GM21381 (cell line): ENCODE results near the gene SLC5A12.
A peak's percentile ranks its signal among the peaks of the same experiment; 100 is the strongest.
"Not testable (repeated sequence)": the region's sequence is repeated elsewhere in the genome, so short reads cannot be mapped to it uniquely, and the experiment has no call there.

Experiments
- ATAC-seq: cut with Tn5 transposase; IDR thresholded peaks from one replicate; pipeline ENCODE4 v1.9.1; 2021; ENCODE audit warnings: mild to moderate bottlenecking, moderate library complexity; ENCODE audit not compliant: unreplicated experiment

SLC5A12 gene

DNA sequence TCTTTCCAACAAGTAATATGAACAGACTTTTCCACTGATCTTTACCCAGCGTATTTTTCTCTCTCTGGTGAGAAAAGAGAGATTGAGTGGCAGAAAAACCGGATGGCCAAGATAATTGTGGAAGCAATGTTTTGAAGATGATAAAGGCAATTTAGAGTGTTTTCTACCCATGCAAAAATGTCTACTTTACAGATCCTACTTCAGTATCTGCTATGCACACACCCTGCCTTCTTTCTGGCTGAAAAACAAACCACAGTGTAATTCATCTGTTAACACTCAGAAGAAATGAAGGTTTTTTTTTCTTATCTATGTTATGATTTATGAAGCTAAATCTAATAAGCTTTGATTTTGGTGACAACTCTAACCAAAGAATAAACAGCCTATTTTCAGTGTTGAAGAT lies 56.8 kb downstream of the SLC5A12 start:
- no peak for ATAC-seq

DNA sequence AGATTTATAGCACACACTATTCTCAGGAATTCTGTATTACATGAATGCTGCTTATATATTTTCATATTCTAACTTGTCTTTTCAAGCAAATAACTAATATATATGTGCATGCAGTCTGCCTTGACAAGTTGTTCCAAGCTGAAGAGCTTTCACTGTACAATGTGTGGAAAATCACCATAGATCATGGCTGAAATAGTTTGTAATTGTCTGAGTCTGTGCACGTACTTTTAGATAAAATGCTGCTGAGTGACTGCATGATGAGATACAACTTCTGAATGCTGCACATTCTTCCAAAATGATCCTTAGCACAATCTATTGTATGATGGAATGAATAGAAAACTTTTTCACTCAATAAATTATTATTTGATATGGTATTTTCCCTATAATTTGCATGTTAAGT lies 58.9 kb downstream of the SLC5A12 start:
- ATAC-seq, result no peak

DNA sequence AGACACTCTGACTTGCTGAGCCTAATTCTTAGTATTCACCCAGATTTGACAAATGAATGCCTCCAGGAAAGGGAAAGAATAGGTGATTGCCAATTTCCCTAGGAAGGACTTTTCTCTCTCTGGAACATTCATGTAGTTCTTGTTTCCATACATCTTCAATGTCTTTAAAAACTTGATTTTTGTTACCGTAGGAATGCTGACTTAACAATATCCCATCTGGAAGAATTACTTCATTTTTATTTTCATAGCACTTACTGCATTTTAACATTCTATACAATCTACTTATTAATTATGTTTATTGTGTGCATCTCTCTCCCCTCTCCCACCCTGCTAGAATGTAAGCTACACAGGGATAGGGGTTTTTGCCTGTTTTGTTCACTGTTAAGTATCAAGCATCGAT lies 66.6 kb downstream of the SLC5A12 start:
- ATAC-seq, result no peak

DNA sequence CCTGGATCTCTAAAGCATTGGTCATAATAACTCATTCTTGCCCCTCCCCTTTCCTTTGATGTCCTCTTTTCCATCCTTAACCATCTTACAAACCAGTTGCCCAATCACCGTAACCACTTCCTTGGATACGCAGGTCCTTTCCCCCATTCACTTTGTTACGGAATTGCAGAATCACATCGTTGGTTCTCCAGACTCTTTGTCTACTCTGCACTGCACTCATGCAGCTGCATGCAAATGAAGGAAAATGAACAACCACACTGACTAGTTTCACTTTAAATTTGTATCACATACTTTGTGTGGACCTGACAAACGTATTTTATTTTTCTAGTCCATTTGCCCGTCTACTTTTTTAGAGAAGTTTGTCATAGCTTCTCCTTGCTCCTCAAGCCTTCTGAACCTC lies 69.9 kb downstream of the SLC5A12 start:
- no peak for ATAC-seq

DNA sequence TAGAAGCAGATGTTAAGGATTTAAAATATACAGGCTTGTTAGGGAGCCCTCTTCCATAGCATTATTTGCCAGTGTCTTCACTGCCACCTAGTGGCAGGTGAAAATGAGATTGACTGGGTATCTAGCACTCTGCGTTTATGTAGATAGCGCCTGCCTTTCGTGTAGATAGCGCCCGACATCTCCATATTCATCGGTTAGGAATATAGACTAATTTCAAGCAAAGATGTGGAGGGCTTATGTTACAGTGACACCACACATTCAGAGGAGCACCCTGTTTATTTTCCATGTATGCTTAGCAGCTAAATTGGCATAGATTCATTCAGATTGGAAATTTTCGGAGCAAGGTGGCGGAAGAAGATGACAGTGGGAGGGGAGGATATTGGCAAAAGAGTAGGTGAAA lies 72.0 kb downstream of the SLC5A12 start:
- ATAC-seq, result peak; percentile 79

DNA sequence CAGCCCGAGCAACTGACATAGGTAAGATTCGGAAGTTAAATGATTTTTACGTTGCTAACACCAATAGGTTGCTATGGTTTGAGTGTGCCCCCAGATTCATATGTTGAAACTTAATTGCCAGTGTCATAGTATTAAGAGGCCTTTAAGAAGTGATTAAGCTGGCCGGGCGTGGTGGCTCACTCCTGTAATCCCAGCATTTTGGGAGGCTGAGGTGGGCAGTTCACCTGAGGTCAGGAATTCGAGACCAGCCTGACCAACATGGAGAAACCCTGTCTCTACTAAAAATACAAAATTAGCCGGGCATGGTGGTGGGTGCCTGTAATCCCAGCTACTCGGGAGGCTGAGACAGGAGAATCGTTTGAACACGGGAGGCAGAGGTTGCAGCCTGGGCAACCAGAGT lies 78.5 kb downstream of the SLC5A12 start:
- not testable (repeated sequence) for ATAC-seq

DNA sequence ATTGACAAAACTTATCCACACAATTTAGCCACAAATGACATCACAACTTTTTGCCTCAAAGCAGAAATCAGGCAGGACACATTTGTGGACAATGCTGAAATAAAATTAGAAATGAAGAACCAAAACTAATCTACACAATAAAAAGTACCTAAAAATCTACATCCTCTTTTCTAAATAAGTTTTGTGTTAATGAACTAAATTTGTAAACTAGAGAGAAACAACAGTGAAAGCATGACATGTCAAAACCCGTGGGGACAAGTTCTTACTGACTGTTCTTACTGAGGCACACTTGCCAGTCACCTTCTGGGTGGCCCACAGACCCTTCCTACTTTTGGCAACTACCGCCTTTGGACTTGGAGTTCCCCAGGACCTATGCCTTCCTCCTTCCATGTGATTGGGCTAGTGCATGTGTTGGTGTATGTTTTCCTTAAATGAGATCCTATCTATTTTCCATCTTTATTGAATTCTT lies 89.1 kb downstream of the SLC5A12 start:
- ATAC-seq, result no peak

DNA sequence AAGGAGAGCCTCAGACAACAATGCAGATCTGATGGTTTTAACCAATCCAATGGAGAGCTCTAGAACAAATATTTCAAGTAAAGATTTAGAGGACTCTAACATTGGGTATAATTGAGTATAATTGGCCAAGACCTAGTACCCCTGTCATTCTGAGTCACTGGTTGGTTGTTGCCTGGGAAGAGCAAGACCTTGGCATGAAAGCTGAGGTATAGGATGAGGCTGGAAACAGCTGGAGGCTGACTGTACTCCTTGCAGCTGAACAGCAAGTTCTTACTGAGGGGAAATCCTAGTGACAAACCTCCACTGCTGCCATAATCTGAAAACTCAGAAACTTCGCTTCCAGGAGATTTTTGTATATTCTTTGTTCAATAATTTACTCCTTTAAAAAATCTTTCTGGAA lies 95.5 kb downstream of the SLC5A12 start:
- ATAC-seq, result no peak

DNA sequence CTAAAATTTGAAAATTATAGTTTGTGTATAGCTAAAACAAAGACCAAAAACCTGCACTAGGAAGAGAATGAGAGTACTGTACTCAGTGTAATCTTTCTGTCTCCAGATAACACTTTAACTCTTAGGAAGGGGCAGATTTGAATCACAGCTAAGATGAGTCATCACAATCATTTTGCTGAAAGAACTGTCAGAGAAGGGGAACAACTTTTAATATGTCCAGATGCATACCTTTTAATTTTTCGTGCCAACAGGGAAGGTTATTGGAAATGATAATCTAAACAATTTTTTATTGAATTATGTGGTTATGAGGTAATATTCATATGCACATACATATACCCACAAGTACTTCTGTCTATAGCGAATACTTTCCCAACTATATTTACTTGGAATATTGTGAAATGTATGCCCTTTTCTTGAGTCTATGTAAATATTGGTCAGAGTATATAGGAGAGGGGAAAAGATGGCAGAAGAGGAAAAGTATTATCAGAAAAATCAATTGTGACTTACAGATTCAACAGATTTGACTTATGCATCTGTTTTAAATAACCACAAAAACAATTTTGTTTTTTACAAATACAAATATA lies 98.7 kb downstream of the SLC5A12 start:
- ATAC-seq, result no peak

DNA sequence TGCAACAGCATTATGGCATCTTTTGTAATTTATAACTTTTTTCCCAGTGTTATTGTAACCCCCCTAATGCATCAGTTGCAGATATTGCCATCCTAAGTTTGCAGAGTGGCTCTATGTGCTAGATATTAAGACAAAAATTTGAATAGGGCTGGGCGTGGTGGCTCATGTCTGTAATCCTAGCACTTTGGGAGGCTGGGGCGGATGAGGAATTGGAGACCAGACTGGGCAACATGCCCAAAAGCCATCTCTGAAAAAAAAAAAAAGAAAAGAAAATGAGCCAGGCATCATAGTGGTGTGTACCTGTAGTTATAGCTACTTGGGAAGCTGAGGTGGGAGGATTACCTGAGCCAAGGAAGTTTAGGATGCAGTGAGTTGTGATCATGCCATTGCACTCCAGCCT lies 99.7 kb downstream of the SLC5A12 start:
- no peak for ATAC-seq

DNA sequence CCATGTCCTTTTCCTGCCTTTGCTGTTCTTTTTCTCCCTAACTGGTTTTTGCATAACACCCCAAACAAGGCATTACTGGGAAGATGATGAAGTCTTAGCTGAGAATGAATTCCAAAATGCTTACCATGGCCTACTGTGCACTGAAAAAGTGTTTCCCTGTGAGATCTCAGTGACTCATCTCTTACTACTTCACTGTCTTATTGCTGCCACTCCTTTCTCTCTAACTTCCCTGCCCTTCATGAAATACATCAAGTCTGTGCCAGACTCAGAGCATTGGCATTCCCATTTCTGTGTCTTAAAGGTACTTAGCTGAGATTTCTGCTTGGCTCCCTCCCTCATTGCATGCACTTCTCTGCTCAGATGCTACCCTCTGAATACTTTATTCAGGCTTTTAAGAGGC lies 100.7 kb downstream of the SLC5A12 start:
- no peak for ATAC-seq

DNA sequence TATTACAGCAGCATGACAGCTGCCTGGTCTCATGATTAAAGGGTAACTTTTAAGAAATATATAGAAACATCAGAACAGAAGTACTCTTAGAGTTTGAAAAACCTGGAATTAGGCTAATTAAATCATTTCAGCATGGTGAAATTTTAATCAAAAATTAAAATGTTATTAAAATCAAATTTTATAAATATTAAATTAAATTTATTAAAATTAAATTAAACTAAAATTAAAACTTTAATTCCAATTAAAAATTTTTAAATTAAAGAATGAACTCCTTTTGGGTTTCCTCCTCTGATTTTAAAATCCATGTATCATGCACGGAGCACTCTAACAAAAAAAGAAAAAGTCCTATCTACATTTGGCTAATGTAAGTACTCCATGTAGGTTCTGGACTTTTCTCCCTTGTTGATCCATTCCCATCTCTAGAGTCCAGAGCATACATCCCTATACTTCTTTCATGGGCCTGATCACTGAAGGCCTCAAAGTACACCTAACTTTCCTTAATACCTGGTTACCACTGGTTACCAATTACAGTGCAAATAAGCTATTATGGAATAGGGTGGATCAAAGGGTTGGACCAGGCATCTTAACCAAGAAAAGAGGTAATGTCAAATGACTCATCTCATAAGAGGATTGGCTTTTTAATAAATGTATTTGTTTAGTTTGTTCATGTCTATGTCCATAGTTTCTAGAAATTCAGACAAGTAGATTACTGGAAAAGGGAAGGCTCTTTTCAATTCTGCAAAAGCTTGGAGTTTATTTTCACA lies 101.4 kb downstream of the SLC5A12 start:
- ATAC-seq, result no peak

DNA sequence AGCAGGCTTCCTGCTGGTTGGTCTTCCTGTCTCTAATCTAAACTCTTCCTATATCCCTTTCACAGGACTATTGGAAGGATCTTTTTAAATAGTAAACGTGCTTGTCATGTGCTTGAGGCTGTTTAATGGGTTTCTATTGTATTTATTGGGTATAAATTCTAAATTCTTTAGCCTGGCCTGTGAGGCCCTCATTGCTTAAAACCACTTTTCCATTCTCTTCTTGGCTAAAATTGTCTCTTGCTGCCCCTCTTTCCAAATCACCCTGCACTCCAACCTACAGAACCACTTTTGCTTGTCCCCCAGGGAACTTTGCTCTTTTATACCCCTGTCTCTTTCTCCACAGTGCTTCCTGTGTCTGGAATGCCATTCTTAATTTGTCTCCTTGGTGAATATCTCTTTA lies 103.4 kb downstream of the SLC5A12 start:
- ATAC-seq, result no peak
